ENCODE data around the gene AGTRAP.

The AGTRAP gene

DNA sequence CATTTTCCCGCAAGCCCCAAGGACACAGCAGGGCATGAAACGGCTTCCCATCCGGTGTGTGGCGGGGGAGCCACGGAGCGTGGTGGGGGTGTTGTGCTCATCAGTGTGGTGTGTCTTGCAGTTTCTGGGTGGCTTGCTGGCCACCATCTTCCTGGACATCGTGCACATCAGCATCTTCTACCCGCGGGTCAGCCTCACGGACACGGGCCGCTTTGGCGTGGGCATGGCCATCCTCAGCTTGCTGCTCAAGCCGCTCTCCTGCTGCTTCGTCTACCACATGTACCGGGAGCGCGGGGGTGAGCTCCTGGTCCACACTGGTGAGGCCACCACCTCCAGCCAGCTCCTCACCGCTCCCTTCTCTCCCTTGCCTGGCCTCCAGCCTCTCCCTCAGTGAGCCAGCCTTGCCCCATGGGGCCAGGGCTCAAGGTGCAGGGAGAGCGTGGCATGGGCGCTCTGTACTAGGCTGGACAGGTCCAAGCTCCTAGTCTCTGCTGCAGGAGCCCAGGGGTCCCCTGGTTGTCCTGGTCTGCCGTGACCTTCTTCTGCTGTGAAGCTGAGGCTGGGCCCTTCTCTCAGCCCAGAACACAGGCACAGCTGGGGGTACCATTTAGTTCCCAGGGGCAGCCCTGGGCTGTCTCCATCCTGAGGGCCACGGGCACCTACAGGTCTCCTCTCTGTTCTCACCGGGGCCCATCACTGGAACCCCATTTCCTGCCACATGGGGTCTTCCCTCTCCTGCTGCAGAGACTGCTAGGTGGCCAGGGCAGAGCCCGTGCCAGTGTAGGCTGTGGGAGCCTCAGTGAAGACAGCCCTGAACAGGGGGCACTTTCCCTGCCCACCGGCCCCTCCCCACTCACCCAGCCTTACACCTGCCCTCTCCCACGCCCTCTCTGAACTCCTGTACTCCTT, 12.6 kb downstream of the AGTRAP start:
- Histone ChIP-seq H3K9me3 (ENCODE audit: control extremely low read depth in 1 of 5, control insufficient read depth in 4 of 5, insufficient read depth in 2 of 5, low read depth in 1 of 5, low read length in 4 of 5) (no peaks in the 10 kb centered on the region), H3K27me3 (replicated peaks in 2 of 5; ENCODE audit: control insufficient read depth in 4 of 5, insufficient read depth in 5 of 5, low read length in 4 of 5) (no peaks in the 10 kb centered on the region), H3K4me1 (ENCODE audit: control extremely low read depth in 1 of 4, control insufficient read depth in 4 of 4, insufficient read depth in 4 of 4, low read length in 3 of 4) (peaks cover 0 to 6% (median 0%) of the 10 kb centered on the region in 4 experiments), H3K4me3 (ENCODE audit: control insufficient read depth in 1 of 7, extremely low read depth in 1 of 7, insufficient read depth in 4 of 7, low read depth in 2 of 7, low read length in 6 of 7) (no peak overlapping the region), H3K27ac (ENCODE audit: insufficient read depth in 1 of 2, low read depth in 1 of 2, low read length in 2 of 2, poor library complexity in 1 of 2, severe bottlenecking in 2 of 2) (no peak overlapping the region), H3K36me3 (ENCODE audit: control insufficient read depth in 4 of 4, insufficient read depth in 4 of 4, low read length in 3 of 4) (peaks cover 2 to 35% (median 28%) of the 10 kb centered on the region in 4 experiments)
- POLR2A ChIA-PET = interaction anchor here (0.6 kb wide), 1 partner anchor 85 kb away, joined by 3 read pairs; the partner anchor contains the start of gene FBXO6
- WGBS (ENCODE audit: insufficient coverage) = 98% methylated on average over 18 of the region's 27 CpGs
- no peak for DNase-seq
- CTCF ChIA-PET = interaction anchor here (1.0 to 2.5 kb wide), 9 partner anchors 11 to 106 kb away, joined by 3 to 13 read pairs (median 5); partner anchors contain the start of gene FBXO6

DNA sequence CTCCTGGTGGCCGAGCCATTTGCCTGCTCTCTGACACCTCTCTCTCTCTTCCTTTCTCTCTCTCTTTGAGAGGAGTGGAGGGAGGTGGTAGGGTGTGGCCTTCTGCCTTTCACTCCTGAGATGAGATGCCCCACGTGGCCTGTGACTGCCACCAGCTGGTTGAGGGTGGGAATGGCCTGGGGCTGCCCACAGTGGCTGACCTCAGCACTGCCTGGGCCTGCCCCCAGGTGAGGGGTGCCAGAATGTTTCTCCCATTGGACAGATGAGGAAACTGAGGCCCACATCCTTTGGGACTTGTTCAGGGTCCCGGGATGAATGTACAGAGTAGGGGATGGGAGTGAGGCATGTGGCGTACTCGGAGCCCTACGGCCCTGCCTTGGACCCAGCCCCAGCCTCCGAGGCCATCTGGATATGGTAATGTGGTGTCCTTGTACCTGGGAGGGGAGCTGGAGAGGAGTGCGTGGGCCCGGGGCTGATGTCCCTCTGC, 13.3 kb downstream of the AGTRAP start:
- WGBS (ENCODE audit: insufficient coverage) = 86% methylated on average over 8 of the region's 9 CpGs
- Histone ChIP-seq H3K27ac (ENCODE audit: insufficient read depth in 1 of 2, low read depth in 1 of 2, low read length in 2 of 2, poor library complexity in 1 of 2, severe bottlenecking in 2 of 2) (no peak overlapping the region), H3K36me3 (ENCODE audit: control insufficient read depth in 4 of 4, insufficient read depth in 4 of 4, low read length in 3 of 4) (peaks cover 2 to 35% (median 28%) of the 10 kb centered on the region in 4 experiments), H3K4me3 (ENCODE audit: control insufficient read depth in 1 of 7, extremely low read depth in 1 of 7, insufficient read depth in 4 of 7, low read depth in 2 of 7, low read length in 6 of 7) (no peak overlapping the region), H3K27me3 (replicated peaks in 2 of 5; ENCODE audit: control insufficient read depth in 4 of 5, insufficient read depth in 5 of 5, low read length in 4 of 5) (no peaks in the 10 kb centered on the region), H3K4me1 (ENCODE audit: control extremely low read depth in 1 of 4, control insufficient read depth in 4 of 4, insufficient read depth in 4 of 4, low read length in 3 of 4) (peaks cover 0 to 6% (median 0%) of the 10 kb centered on the region in 4 experiments), H3K9me3 (ENCODE audit: control extremely low read depth in 1 of 5, control insufficient read depth in 4 of 5, insufficient read depth in 2 of 5, low read depth in 1 of 5, low read length in 4 of 5) (no peaks in the 10 kb centered on the region)
- ChIA-PET CTCF (interaction anchor here (1.0 to 2.5 kb wide), 10 partner anchors 9 to 106 kb away, joined by 3 to 13 read pairs (median 5); partner anchors contain the start of gene FBXO6), POLR2A (interaction anchor here (0.6 kb wide), 2 partner anchors 85 to 134 kb away, joined by 3 read pairs; partner anchors contain the start of gene FBXO6)
- peak; percentile 47 to 67 (median 54) for DNase-seq

- H3K27ac ChIP-seq (ENCODE audit: insufficient read depth in 1 of 2, low read depth in 1 of 2, low read length in 2 of 2, poor library complexity in 1 of 2, severe bottlenecking in 2 of 2) = no peak overlapping the region
- H3K27me3 ChIP-seq (replicated peaks in 2 of 5; ENCODE audit: control insufficient read depth in 4 of 5, insufficient read depth in 5 of 5, low read length in 4 of 5) = no peaks in the 10 kb centered on the region
- DNase-seq = no peak
- no peaks in the 10 kb centered on the region for H3K9me3 ChIP-seq (ENCODE audit: control extremely low read depth in 1 of 5, control insufficient read depth in 4 of 5, insufficient read depth in 2 of 5, low read depth in 1 of 5, low read length in 4 of 5)
- peaks cover 2 to 35% (median 27%) of the 10 kb centered on the region in 4 experiments for H3K36me3 ChIP-seq (ENCODE audit: control insufficient read depth in 4 of 4, insufficient read depth in 4 of 4, low read length in 3 of 4)
- CTCF ChIA-PET = interaction anchor here (1.2 to 2.5 kb wide), 8 partner anchors 9 to 107 kb away, joined by 3 to 13 read pairs (median 5); partner anchors contain the start of gene FBXO6
- H3K4me1 ChIP-seq (ENCODE audit: control extremely low read depth in 1 of 4, control insufficient read depth in 4 of 4, insufficient read depth in 4 of 4, low read length in 3 of 4) = peaks cover 0 to 6% (median 0%) of the 10 kb centered on the region in 4 experiments
- WGBS (ENCODE audit: insufficient coverage) = 95% methylated on average over 13 of the region's 15 CpGs
- H3K4me3 ChIP-seq (ENCODE audit: control insufficient read depth in 1 of 7, extremely low read depth in 1 of 7, insufficient read depth in 4 of 7, low read depth in 2 of 7, low read length in 6 of 7) = no peak overlapping the region
- POLR2A ChIA-PET = interaction anchor here (0.6 kb wide), 1 partner anchor 133 kb away, joined by 3 read pairs; no protein-coding TSS in a partner anchor
Measured at GRCh38 chr1:11749996-11750395, 14.1 kb downstream of the AGTRAP start.

- Histone ChIP-seq H3K9me3 (ENCODE audit: control extremely low read depth in 1 of 5, control insufficient read depth in 4 of 5, insufficient read depth in 2 of 5, low read depth in 1 of 5, low read length in 4 of 5) (no peaks in the 10 kb centered on the region), H3K4me3 (ENCODE audit: control insufficient read depth in 1 of 7, extremely low read depth in 1 of 7, insufficient read depth in 4 of 7, low read depth in 2 of 7, low read length in 6 of 7) (no peak overlapping the region), H3K4me1 (ENCODE audit: control extremely low read depth in 1 of 4, control insufficient read depth in 4 of 4, insufficient read depth in 4 of 4, low read length in 3 of 4) (peaks cover 0 to 3% (median 0%) of the 10 kb centered on the region in 4 experiments), H3K36me3 (ENCODE audit: control insufficient read depth in 4 of 4, insufficient read depth in 4 of 4, low read length in 3 of 4) (peaks cover 2 to 29% (median 22%) of the 10 kb centered on the region in 4 experiments), H3K27me3 (replicated peaks in 2 of 5; ENCODE audit: control insufficient read depth in 4 of 5, insufficient read depth in 5 of 5, low read length in 4 of 5) (no peaks in the 10 kb centered on the region), H3K27ac (ENCODE audit: insufficient read depth in 1 of 2, low read depth in 1 of 2, low read length in 2 of 2, poor library complexity in 1 of 2, severe bottlenecking in 2 of 2) (no peak overlapping the region)
- ChIA-PET CTCF (interaction anchor here (1.7 kb wide), 1 partner anchor 32 kb away, joined by 6 read pairs; no protein-coding TSS in a partner anchor), POLR2A (no interaction called here)
- no peak for DNase-seq
- 97% methylated on average over 9 of the region's 9 CpGs for WGBS (ENCODE audit: insufficient coverage)
Measured at GRCh38 chr1:11751087-11751486, 15.2 kb downstream of the AGTRAP start.

DNA sequence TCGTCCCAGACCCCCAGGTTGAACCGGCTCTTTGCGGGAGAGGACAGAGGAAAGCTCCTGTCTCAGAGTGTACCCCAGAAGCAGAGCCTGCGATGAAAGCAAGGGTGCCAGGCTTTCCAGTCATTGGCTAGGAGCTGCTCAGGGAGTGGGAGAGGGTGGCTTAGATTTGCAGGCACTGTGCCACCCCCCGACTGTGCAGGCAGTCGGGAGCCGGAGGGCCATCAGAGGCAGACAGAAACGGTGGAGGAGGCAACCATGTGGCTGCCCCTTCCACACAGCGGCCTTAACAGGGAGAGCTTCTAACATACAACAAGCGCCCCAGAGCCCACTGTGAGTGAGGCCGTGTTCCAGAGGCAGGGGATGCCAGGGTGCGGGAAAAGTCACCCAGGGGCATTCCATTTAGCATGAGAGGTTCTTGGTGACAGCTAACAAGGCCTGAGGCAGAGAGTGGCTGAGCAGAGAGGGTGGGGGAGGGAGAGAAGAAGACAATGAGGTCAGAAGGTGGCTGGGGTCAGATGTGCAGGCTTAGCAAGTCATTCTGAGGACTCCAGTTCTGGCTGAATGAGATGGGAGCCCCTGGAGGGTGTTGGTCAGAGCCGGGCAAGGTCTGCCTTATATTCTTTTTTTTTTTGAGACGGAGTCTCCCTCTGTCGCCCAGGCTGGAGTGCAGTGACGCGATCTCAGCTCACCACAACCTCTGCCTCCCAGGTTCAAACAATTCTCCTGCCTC, 16.6 kb downstream of the AGTRAP start:
- Histone ChIP-seq H3K27me3 (replicated peaks in 2 of 5; ENCODE audit: control insufficient read depth in 4 of 5, insufficient read depth in 5 of 5, low read length in 4 of 5) (no peaks in the 10 kb centered on the region), H3K27ac (ENCODE audit: insufficient read depth in 1 of 2, low read depth in 1 of 2, low read length in 2 of 2, poor library complexity in 1 of 2, severe bottlenecking in 2 of 2) (no peak overlapping the region), H3K36me3 (ENCODE audit: control insufficient read depth in 4 of 4, insufficient read depth in 4 of 4, low read length in 3 of 4) (peaks cover 2 to 29% (median 16%) of the 10 kb centered on the region in 4 experiments), H3K4me3 (ENCODE audit: control insufficient read depth in 1 of 7, extremely low read depth in 1 of 7, insufficient read depth in 4 of 7, low read depth in 2 of 7, low read length in 6 of 7) (no peak overlapping the region), H3K4me1 (ENCODE audit: control extremely low read depth in 1 of 4, control insufficient read depth in 4 of 4, insufficient read depth in 4 of 4, low read length in 3 of 4) (peaks cover 0 to 3% (median 0%) of the 10 kb centered on the region in 4 experiments), H3K9me3 (ENCODE audit: control extremely low read depth in 1 of 5, control insufficient read depth in 4 of 5, insufficient read depth in 2 of 5, low read depth in 1 of 5, low read length in 4 of 5) (peaks cover 0 to 2% (median 0%) of the 10 kb centered on the region in 5 experiments)
- 94% methylated on average over 9 of the region's 17 CpGs for WGBS (ENCODE audit: insufficient coverage)
- no peak for DNase-seq
- CTCF ChIA-PET = interaction anchor here (0.7 kb wide), 1 partner anchor 22 kb away, joined by 3 read pairs; no protein-coding TSS in a partner anchor
- POLR2A ChIA-PET = no interaction called here

GRCh38 chr1:11753555-11754208, 17.7 kb downstream of the AGTRAP start:
- 93% methylated on average over 5 of the region's 7 CpGs for WGBS (ENCODE audit: insufficient coverage)
- ChIA-PET CTCF (interaction anchor here (0.6 to 1.2 kb wide), 3 partner anchors 10 to 58 kb away, joined by 3 read pairs; no protein-coding TSS in a partner anchor), POLR2A (no interaction called here)

More at GRCh38 chr1:11753555-11754208, 17.7 kb downstream of the AGTRAP start:
- peaks cover 2 to 21% (median 13%) of the 10 kb centered on the region in 4 experiments for H3K36me3 ChIP-seq (ENCODE audit: control insufficient read depth in 4 of 4, insufficient read depth in 4 of 4, low read length in 3 of 4)
- DNase-seq = no peak
- H3K27ac ChIP-seq (ENCODE audit: insufficient read depth in 1 of 2, low read depth in 1 of 2, low read length in 2 of 2, poor library complexity in 1 of 2, severe bottlenecking in 2 of 2) = no peak overlapping the region
- peaks cover 0 to under 1% (median 0%) of the 10 kb centered on the region in 4 experiments for H3K4me1 ChIP-seq (ENCODE audit: control extremely low read depth in 1 of 4, control insufficient read depth in 4 of 4, insufficient read depth in 4 of 4, low read length in 3 of 4)
- peaks cover 0 to 2% (median 0%) of the 10 kb centered on the region in 5 experiments for H3K9me3 ChIP-seq (ENCODE audit: control extremely low read depth in 1 of 5, control insufficient read depth in 4 of 5, insufficient read depth in 2 of 5, low read depth in 1 of 5, low read length in 4 of 5)
- no peak overlapping the region for H3K4me3 ChIP-seq (ENCODE audit: control insufficient read depth in 1 of 7, extremely low read depth in 1 of 7, insufficient read depth in 4 of 7, low read depth in 2 of 7, low read length in 6 of 7)
- H3K27me3 ChIP-seq (replicated peaks in 2 of 5; ENCODE audit: control insufficient read depth in 4 of 5, insufficient read depth in 5 of 5, low read length in 4 of 5) = no peaks in the 10 kb centered on the region
